GM19238 (cell line): ENCODE measurements around the gene GPATCH2L.
A peak's percentile ranks its signal among the peaks of the same experiment; 100 is the strongest.

Experiments
- DNase-seq: peaks from one replicate; pipeline ENCODE4 v3.0.0; 2011; ENCODE audit warnings: low spot score; ENCODE audit not compliant: insufficient read length

The GPATCH2L gene

GRCh38 chr14:76151398-76152332 is at the start of gene GPATCH2L:
Gene GPATCH2L, plus strand, starts transcription at chr14:76151922. Its CDS starts 2,442 bp downstream, at chr14:76154364.
- peak; percentile 96 for DNase-seq

GRCh38 chr14:76104802-76105355 is 46.8 kb upstream of the GPATCH2L start:
- DNase-seq: no peak

- no peak for DNase-seq
These were observed 45.5 kb upstream of the GPATCH2L start for GRCh38 chr14:76106188-76106587.

DNA sequence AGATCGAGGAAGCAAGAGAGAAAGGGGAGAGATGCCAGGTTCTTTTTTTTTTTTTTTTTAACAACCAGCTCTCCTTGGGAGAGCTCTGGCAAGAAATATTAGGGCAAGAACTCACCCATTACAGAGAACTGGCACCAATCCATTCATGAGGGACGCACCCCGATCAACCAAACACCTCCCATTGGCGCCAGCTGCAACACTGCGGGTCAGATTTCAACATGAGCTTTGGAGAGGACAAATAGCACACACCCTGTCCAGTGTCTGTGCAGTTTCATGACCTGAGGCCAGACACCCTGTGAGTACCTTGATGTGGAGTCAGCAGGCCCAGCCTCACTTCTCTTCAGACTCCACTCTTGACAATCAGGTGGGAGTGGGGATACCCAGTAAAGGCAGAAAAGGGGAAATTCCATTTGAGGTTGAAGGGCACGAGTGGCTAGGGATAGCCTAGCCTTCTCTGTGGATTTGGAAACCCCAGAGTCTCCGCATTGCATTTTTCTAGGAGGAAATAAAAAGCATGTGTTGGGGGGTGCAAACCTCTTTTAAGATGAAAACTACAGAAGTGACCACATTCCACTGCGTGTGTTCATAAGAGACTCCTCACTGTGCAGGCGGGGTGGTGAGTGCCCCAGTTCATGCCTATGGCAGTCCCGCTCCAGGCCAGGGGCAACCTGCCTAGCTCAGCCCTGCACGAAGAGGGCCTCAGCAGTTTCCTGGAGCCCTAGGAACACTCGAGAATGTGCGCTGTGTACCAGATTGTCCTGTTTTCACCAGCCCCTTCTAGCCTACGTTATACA is 42.4 kb upstream of the GPATCH2L start:
- no peak for DNase-seq

DNA sequence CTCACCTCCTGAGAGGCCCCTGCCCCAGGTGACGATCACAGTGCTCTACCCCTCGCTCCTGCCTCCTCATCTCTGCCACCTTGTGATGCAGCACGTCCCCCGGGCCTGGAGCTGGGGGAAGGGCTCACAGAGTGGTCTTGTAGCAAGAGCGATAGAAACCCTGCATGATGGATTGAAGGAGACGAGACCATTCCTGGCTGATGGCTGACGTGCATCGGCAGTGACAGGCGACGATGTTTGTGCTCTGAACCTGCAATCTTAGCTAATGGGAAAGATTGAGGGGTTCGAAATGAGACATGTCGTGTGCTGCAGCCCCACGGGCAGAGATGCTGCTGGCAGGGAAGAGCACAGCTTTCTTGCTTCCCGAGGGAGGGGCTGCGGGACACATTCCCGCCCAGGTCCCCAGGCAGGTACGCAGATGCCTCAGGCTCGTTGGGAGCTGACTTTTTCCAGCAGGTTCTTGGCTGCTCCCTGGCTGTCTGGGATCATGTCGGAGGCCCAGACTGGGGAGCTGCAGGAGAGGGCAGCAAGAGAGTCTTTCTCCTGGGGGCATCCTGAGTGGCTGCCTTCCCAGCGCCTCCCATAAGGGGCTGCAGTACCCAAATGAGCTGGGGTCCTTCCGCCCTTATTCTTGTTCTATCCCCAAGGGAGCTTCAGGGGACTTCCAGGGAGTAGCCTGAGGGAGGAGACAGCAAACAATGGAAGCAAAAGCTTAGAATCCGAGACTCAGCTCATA is 38.7 kb upstream of the GPATCH2L start:
- no peak for DNase-seq

- no peak for DNase-seq
These were observed 38.0 kb upstream of the GPATCH2L start for GRCh38 chr14:76113691-76114090.

- DNase-seq: no peak
These were observed 36.7 kb upstream of the GPATCH2L start for GRCh38 chr14:76115010-76115422.

- no peak for DNase-seq
These were observed 33.8 kb upstream of the GPATCH2L start for GRCh38 chr14:76117789-76118484.

DNA sequence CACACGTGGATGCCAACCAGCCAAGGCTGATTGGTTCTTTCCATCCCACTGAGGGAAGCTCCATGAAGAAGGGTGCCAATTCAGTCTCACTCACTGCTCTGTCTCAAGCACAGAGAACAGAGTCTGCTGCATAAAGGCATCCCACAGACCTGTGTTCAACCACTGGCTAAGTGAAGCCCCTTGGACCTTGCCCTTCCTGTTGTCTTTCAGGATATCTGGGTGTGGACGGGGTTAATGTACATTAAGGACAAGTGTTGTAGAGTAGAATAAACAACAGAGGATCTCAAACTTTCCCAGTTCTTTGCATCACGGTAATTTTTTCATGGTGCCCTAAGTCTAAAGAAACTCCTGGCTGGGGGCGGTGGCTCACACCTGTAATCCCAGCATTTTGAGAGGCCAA is 33.1 kb upstream of the GPATCH2L start:
- DNase-seq: no peak

GRCh38 chr14:76121089-76121748 is 30.5 kb upstream of the GPATCH2L start:
- DNase-seq: no peak

GRCh38 chr14:76123426-76124225 is 28.1 kb upstream of the GPATCH2L start:
- no peak for DNase-seq

- no peak for DNase-seq
These were observed 26.2 kb upstream of the GPATCH2L start for GRCh38 chr14:76125511-76125910.

- no peak for DNase-seq
These were observed 25.6 kb upstream of the GPATCH2L start for GRCh38 chr14:76126076-76126475.

DNA sequence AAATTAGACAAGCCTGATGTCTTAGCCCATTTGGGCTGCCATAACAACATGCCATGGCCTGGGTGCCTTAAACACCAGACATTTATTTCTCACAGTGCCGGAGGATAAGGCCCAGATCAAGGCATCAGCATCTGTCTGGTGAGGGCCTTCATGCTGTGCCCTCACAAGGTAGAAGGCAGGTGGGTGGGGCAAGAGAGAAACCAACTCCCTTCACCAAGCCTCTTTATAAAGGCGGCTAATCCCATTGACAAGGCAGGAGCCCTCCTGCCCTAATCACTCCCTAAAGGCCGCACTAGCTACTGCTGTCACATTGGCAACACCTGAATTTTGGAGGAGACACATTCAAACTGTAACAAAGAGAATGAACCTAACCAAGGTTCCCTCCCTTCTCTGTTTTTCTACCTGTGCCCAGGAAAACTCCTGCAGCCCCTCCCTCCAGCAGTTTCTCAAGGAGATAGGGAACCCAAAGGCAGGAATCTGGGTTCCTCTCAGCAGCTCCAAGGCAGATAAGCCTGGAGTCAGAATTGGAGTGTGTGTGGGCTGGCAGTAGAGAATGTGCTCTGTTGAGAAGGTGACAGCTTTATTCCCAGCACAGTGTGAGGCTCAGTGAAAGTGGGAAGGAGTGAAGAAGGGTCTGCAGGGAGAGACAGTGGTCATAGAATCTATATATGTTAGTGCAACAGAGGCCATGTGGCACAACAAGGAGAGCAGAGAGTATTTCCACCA is 21.7 kb upstream of the GPATCH2L start:
- no peak for DNase-seq

GRCh38 chr14:76131071-76131965 is 20.4 kb upstream of the GPATCH2L start:
- DNase-seq: no peak

- DNase-seq: no peak
These were observed 18.6 kb upstream of the GPATCH2L start for GRCh38 chr14:76133103-76133502.

DNA sequence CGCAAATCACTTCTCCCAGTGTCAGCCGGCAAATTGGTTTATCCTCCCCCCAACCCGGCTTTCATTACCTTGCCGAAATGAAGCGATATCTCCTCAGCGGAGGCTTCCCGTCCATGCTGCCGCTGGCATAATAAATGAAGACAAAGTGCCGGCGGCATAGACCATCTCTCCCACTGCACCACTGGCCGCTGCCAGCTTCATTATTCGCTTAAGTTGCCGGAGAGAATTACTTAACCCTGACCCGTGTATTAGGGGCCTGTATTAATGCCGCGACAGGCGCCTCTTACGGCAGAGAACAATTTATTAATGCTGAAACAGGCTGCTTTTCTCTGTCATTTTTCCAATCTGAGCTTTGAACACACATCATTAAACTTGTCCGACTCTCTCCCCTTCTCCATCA is 17.5 kb upstream of the GPATCH2L start:
- no peak for DNase-seq

DNA sequence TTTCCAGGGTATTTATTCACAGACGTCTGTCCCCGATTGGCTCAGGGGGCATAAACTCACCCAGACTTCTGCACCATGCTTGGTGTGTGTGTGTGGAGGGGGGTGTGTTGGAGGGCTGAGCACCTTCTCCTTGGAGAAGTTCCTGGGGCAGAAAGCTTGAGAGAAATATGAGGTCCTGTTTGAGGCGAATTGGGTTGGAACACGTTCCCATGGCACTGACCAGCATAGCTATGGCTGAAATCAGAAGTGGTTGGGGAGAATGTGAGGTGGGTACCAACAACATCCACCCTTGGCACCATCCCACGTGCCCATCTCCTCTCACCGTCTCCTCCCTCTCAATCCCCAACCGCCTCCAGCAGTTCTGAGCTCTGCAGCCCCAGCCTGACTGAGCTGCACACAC is 16.0 kb upstream of the GPATCH2L start:
- no peak for DNase-seq
